HEK293 (cell line): Measurements from ENCODE around the gene TBXA2R.

ENCODE experiments used
- CTCF ChIA-PET: fragments of 350-600 bp; formaldehyde crosslinking; extraction: SDS; loops from one replicate; lab custom pipeline; 2021; ENCODE audit warnings: antibody characterized with exemption; lab: Yijun Ruan, JAX
- POLR2A ChIA-PET: fragments of 300-600 bp; formaldehyde crosslinking; extraction: SDS; loops from one replicate; lab custom pipeline; 2020; ENCODE audit warnings: antibody characterized with exemption, inconsistent platforms; lab: Yijun Ruan, JAX
- H3K27ac ChIP-seq: fragments of 200-500 bp; sonication (Bioruptor generic); 2 replicates; pipeline ENCODE4 v1.5.1; 2014; ENCODE audit warnings: low read depth, low read length, control low read depth, inconsistent platforms; ENCODE audit errors: extremely low read depth
- H3K36me3 ChIP-seq, 2 experiments: fragments of 200-500 bp in 1 of 2; sonication (Bioruptor generic) in 1 of 2; 1 replicate in 1 of 2; 2 replicates in 1 of 2; pipeline ENCODE4 v1.5.1; 2014 to 2017; ENCODE audit warnings: inconsistent platforms in 2 of 2, low read length in 2 of 2; ENCODE audit not compliant: control insufficient read depth in 2 of 2, insufficient read depth in 1 of 2
- H3K4me1 ChIP-seq: fragments of 200-500 bp; sonication (Bioruptor generic); 2 replicates; pipeline ENCODE4 v1.5.1; 2014; ENCODE audit warnings: mild to moderate bottlenecking, low read length, inconsistent platforms; ENCODE audit not compliant: control insufficient read depth, insufficient read depth
- H3K4me3 ChIP-seq: 2 replicates; pipeline ENCODE4 v1.5.1; 2011; ENCODE audit warnings: low read depth, mild to moderate bottlenecking, control low read depth, low read length, moderate library complexity
- H3K9me3 ChIP-seq: fragments of 200-500 bp; sonication (Bioruptor generic); 2 replicates; pipeline ENCODE4 v1.5.1; 2014; ENCODE audit warnings: low read depth, low read length, inconsistent platforms; ENCODE audit not compliant: control insufficient read depth, insufficient read depth
- GLIS2 ChIP-seq: fragments of 450-650 bp; formaldehyde crosslinking; IDR thresholded peaks from 2 replicates; pipeline ENCODE4 v1.5.1; 2016; ENCODE audit warnings: missing biosample characterization, missing genetic modification characterization
- OSR2 ChIP-seq: fragments of 450-650 bp; formaldehyde crosslinking; IDR thresholded peaks from 2 replicates; pipeline ENCODE4 v1.5.1; 2016; ENCODE audit warnings: missing biosample characterization, missing genetic modification characterization
- ZFP69B ChIP-seq: fragments of 450-650 bp; formaldehyde crosslinking; IDR thresholded peaks from 2 replicates; pipeline ENCODE4 v1.5.1; 2016; ENCODE audit warnings: missing biosample characterization, missing genetic modification characterization
- ZIC2 ChIP-seq: fragments of 450-650 bp; formaldehyde crosslinking; IDR thresholded peaks from 2 replicates; pipeline ENCODE4 v1.5.1; 2016; ENCODE audit warnings: missing biosample characterization, missing genetic modification characterization
- ZNF148 ChIP-seq: fragments of 450-650 bp; formaldehyde crosslinking; IDR thresholded peaks from 2 replicates; pipeline ENCODE4 v1.5.0; 2017; ENCODE audit warnings: missing biosample characterization, missing genetic modification characterization, borderline replicate concordance
- ZNF366 ChIP-seq: fragments of 450-650 bp; formaldehyde crosslinking; conservative IDR thresholded peaks from 2 replicates; pipeline ENCODE4 v1.5.1; 2016; ENCODE audit warnings: missing biosample characterization, missing genetic modification characterization
- ZNF398 ChIP-seq: fragments of 450-650 bp; formaldehyde crosslinking; IDR thresholded peaks from 2 replicates; pipeline ENCODE4 v1.5.1; 2017; ENCODE audit warnings: missing biosample characterization, missing genetic modification characterization
- ZNF426 ChIP-seq: fragments of 450-650 bp; formaldehyde crosslinking; IDR thresholded peaks from 2 replicates; pipeline ENCODE4 v1.5.1; 2017; ENCODE audit warnings: missing biosample characterization, missing genetic modification characterization, mild to moderate bottlenecking, inconsistent platforms, moderate library complexity
- ZNF623 ChIP-seq: fragments of 450-650 bp; formaldehyde crosslinking; IDR thresholded peaks from 2 replicates; pipeline ENCODE4 v1.5.1; 2016; ENCODE audit warnings: missing biosample characterization, missing genetic modification characterization
- ZNF837 ChIP-seq: fragments of 450-650 bp; formaldehyde crosslinking; IDR thresholded peaks from 2 replicates; pipeline ENCODE4 v1.5.1; 2016; ENCODE audit warnings: missing biosample characterization, missing genetic modification characterization

Gene TBXA2R

GRCh38 chr19:3554254-3555083, 52.2 kb downstream of the TBXA2R start:
- Histone ChIP-seq H3K4me3 (no peak overlapping the region), H3K4me1 (0 out of 2 replicates have a peak, but pooled peaks cover 2% of the 10 kb centered on the region), H3K9me3 (no peaks in the 10 kb centered on the region), H3K27ac (no peak overlapping the region; the same call in 1 of the 2 replicates), H3K36me3 (peaks cover 0 to 7% of the 10 kb centered on the region in 2 experiments; a peak in 2 of 3 replicates)
- ChIA-PET POLR2A (interaction anchor here (0.6 kb wide), 1 partner anchor 134 kb away, joined by 3 read pairs; no protein-coding TSS in a partner anchor), CTCF (interaction anchor here (1.0 to 2.7 kb wide), 5 partner anchors 9 to 248 kb away, joined by 3 to 21 read pairs (median 3); no protein-coding TSS in a partner anchor)
- TF ChIP-seq ZFP69B (tag by site-specific recombination) (no peak), ZNF426 (tag by site-specific recombination) (no peak), ZNF837 (tag by site-specific recombination) (no peak), OSR2 (peak; percentile 34; the same call in 1 of the 2 replicates)

- 0 out of 2 replicates have a peak, but pooled peaks cover 2% of the 10 kb centered on the region for H3K4me1 ChIP-seq
- ChIA-PET CTCF (no interaction called here), POLR2A (interaction anchor here (0.5 kb wide), 1 partner anchor 30 kb away, joined by 3 read pairs; no protein-coding TSS in a partner anchor)
- TF ChIP-seq ZNF366 (tag by site-specific recombination) = 0 out of 2 replicates have a peak, but pooled peaks have one; percentile 14
- no peak for TF ChIP-seq ZNF148 (tag by site-specific recombination)
- TF ChIP-seq ZNF623 (tag by site-specific recombination) = peak; percentile 95
- TF ChIP-seq ZIC2 = 0 out of 2 replicates have a peak, but pooled peaks have one; percentile 17
- TF ChIP-seq, all 188 proteins: peak for 3
- no peak overlapping the region for H3K4me3 ChIP-seq
- H3K36me3 ChIP-seq = peaks cover 0 to 26% of the 10 kb centered on the region in 2 experiments; a peak in 2 of 3 replicates
- no peaks in the 10 kb centered on the region for H3K9me3 ChIP-seq
- no peak overlapping the region for H3K27ac ChIP-seq
These were observed 54.9 kb downstream of the TBXA2R start for GRCh38 chr19:3551792-3552095.

- 0 out of 2 replicates have a peak, but pooled peaks cover 2% of the 10 kb centered on the region for H3K4me1 ChIP-seq
- ChIA-PET CTCF (interaction anchor here (0.6 kb wide), 1 partner anchor 64 kb away, joined by 3 read pairs; no protein-coding TSS in a partner anchor), POLR2A (interaction anchor here (0.5 to 1.2 kb wide), 3 partner anchors 11 to 18 kb away, joined by 3 to 5 read pairs (median 4); no protein-coding TSS in a partner anchor)
- no peak overlapping the region for H3K27ac ChIP-seq
- no peak overlapping the region for H3K4me3 ChIP-seq
- TF ChIP-seq GLIS2 (tag by site-specific recombination) = peak; percentile 35; the same call in 1 of the 2 replicates
- no peak for TF ChIP-seq ZNF398 (tag by site-specific recombination)
- TF ChIP-seq, all 188 proteins: peak for 1
- peaks cover 0 to 30% of the 10 kb centered on the region in 2 experiments; a peak in 2 of 3 replicates for H3K36me3 ChIP-seq
- no peaks in the 10 kb centered on the region for H3K9me3 ChIP-seq
These were observed 55.5 kb downstream of the TBXA2R start for GRCh38 chr19:3550947-3551791.
